ENCODE data around the gene CDK8.
A peak's percentile ranks its signal among the peaks of the same experiment; 100 is the strongest.
"Not testable (repeated sequence)": the region's sequence is repeated elsewhere in the genome, so short reads cannot be mapped to it uniquely, and the experiment has no call there.

The CDK8 gene

DNA sequence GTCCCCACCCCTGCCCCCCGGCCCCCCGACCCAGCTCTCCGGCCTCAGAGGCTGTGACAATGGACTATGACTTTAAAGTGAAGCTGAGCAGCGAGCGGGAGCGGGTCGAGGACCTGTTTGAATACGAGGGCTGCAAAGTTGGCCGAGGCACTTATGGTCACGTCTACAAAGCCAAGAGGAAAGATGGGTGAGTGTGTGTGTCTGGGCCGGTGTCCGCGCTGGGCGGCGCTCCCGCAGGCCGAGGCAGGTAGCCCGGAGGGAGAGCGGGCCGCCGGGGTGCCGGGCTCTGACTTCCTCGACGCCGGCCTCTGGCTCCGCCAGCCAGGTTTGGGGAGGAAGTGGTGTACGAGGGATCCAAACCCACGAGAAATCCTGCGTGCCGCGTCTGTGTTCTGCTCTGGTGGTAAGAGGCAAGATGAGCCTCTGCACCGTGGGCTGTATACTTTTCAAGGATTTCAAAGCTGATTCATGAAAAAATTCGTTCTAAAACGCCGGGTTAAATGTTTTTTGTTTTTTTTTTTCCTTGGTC, 718 bp downstream of the CDK8 start:
- no peak for DNase-seq

DNA sequence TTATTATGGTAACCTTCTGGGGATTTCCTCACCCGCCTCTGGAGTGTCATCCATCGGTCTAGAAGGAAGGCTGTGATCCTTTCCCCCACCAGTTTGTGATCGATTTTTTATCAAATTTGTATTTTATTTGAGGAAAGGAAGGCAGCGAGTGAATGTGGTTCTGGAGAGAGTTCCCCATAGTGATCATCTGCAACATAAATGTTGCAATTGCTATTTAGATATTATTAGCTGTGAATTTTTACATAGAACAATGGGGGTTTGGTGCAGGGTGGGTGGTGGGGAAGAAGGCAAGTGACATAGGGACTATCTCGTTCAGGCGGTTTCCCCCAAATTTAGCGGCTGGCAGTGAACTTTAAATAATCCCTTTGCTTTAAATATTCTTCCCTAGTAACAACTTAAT, 1.2 kb downstream of the CDK8 start:
- DNase-seq = no peak

DNA sequence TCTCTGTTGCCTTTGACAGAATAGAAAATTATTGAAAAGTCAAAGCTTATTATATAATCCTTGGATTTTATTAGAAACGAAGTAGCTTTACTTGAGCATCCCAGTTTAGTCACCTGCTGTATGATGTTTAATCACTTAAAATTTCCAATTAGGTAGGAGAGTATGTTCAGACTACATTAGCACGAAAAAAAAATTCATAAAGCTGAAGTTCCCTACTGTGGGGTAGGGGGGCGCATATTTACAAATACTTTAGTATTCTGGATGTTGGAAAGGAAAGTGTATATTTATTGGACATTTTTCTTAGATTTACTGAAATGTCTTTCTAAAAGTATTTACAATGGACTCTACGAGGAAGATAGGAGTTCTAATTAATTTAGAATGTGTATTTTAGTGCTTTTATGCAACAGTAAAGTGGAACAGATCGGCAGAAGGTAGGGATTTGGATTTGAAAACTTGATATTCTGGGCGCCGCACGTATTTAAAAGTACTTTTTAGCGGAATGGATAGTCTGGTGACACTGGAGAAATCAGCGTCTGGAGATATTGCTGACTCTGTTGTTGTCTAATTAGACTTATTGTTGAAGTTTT, 1.9 kb downstream of the CDK8 start:
- DNase-seq = no peak

GRCh38 chr13:26257049-26257448, 3.1 kb downstream of the CDK8 start:
- DNase-seq = no peak

- no peak for DNase-seq
These were observed 5.7 kb downstream of the CDK8 start for GRCh38 chr13:26259634-26260033.

DNA sequence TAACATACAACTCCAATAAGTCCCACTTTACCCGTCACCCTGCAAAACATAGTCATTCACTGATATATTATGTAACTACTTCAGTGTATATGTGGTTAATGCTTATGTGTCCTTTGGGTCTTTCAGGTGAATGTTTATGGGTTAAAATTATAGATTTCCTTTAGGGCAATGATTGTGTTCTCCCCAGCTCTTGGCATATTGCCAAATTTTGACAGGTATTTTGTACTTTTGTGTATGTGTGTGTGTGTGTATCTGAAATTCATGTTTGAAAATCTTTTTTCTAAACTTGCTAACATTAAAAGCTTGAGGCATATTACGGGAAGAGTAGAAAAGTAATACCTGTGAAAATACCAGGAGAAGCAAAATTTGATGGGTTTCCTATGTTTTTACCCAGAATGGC, 8.2 kb downstream of the CDK8 start:
- no peak for DNase-seq

DNA sequence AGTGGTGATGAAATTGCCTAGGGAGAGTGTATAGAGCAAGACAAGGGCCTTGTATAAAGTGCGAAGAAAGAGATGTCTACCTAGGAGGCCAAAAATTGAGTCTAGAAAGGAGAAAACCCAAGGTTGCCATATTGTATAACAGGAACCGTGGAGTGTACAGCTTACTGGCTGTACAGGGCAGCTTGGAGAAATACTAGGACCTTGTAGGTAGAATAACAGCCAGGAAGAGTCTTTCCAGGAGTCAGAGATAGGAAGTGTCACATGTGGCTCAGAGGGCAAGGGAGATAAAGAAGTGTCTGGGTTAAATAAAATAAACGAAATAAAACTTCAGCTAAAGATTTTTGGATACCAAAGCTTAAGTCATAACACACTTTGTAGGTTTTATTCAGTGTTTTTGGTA, 12.4 kb downstream of the CDK8 start:
- DNase-seq = no peak

- DNase-seq = no peak
These were observed 16.8 kb downstream of the CDK8 start for GRCh38 chr13:26270707-26271106.

DNA sequence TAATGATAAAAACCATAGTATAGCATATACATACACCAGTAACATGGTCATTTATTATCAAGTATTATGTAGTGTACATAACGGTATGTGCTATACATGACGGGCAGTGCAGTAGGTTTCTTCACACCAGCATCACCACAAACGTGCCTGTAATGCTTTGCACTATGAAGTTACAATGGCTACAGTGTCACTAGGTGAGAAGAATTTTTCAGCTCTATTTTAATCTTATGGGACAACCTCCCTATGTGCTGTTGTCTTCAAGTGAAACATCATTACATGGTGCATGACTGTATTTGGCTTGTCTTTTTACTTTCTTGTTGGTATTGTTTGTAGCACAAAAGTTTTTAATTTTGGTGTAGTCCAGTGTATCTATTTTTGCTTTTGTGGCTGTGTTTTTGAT, 18.7 kb downstream of the CDK8 start:
- DNase-seq = no peak

- DNase-seq = no peak
These were observed 26.4 kb downstream of the CDK8 start for GRCh38 chr13:26280295-26280694.

DNA sequence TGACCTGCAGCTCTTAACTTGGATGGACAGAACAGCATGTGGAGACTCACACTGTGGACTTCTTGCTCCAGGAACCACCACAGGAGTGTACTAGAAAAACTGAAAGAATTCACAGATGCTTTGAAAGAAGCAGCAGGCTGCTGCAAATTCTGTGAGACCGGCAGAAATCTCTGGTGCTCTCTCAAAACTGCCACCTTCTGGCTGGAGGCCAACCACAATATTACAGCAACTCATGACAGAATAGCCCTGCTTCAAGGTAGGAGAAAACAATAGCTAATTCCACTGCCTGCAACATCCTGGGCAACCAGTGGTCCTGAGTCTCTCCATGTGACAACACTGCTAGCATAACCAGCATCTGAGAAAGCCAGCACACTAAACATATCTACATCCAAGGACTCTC, 26.9 kb downstream of the CDK8 start:
- no peak for DNase-seq

- DNase-seq = not testable (repeated sequence)
These were observed 32.0 kb downstream of the CDK8 start for GRCh38 chr13:26285911-26286310.

GRCh38 chr13:26288838-26289237, 34.9 kb downstream of the CDK8 start:
- DNase-seq = not testable (repeated sequence)

- no peak for DNase-seq
These were observed 41.9 kb downstream of the CDK8 start for GRCh38 chr13:26295812-26296211.

GRCh38 chr13:26299168-26299750, 45.3 kb downstream of the CDK8 start:
- no peak for DNase-seq

DNA sequence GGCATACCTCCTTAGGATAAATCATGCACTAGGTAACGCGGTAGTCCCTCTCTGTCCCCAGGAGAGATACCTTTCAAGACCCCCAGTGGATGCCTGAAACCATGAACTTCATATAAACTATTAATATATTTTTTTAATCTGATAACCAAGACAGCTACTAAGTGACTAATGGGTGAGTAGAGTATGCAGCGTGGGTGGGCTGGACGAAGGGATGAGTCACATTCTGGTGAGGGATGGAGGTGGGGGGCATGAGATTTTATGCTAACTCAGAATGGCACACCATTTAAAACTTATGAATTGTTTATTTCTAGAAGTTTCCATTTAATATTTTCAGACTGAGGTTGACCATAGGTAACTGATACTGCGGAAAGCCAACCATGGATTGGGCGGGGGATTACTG, 46.2 kb downstream of the CDK8 start:
- no peak for DNase-seq

DNA sequence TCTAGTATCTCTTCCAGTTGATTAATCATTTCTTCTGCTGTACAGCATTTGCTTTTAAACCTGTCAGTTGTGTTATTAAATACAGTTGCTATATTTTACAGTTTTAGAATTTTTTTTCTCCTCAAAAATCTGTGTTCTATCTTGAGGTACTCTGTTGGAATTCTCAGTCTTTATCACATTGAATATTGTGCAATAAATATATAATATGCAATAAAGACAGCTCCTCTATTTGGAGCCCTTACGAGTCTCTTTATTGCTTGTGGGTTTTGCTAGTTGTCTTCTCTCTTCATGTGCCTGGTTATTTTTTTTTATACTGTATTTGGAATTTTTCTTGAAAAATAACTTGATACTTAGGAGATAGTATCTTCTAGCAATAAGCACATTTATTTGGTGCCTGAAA, 51.7 kb downstream of the CDK8 start:
- DNase-seq = no peak

GRCh38 chr13:26307701-26308100, 53.8 kb downstream of the CDK8 start:
- DNase-seq = no peak

DNA sequence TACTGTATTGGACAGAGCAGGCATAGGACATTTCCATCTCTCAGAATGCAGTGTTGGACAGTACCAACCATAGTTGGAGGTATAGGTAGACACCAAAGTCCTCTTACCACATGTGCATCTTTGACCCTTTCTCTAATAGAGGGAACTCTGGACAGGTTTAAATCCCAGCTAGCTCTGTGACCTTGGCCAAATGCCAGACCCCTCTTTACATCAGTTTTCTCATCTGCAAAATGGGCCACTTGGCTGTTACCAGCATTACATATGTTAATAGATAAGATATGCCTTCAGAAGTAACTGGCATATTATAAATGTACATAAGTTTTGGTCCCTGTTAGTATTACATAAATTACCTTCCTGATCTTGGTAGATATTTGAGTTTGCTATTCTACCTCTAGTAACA, 54.3 kb downstream of the CDK8 start:
- DNase-seq = no peak

- DNase-seq = no peak
These were observed 54.9 kb downstream of the CDK8 start for GRCh38 chr13:26308836-26309235.

GRCh38 chr13:26310003-26310402, 56.1 kb downstream of the CDK8 start:
- DNase-seq = no peak

DNA sequence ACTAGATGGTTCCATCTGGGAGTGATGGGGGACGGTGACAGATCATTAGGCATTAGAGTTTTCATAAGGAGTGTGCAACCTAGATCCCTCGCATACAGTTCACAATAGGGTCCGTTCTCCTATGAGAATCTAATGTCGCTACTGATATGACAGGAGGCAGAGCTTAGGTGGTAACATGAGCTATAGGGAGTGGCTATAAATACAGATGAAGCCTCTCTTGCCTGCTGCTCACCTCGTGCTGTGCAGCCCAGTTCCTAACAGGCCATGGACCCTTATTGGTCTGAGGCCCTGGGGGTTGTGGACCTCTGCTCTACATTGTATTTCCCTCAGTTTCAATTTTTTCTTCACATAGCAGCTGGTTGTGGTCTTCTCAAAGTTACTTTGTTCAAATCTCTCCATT, 56.5 kb downstream of the CDK8 start:
- DNase-seq = no peak

DNA sequence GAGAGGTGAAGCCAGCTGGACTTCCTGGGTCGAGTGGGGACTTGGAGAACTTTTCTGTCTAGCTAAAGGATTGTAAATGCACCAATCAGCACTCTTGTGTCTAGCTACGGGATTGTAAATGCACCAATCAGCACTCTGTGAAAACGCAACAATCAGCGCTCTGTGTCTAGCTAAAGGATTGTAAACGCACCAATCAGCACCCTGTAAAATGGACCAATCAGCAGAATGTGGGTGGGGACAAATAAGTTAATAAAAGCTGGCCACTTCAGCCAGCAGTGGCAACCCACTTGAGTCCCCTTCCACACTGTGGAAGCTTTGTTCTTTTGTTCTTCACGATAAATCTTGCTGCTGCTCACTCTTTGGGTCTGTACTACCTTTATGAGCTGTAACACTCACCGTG, 58.1 kb downstream of the CDK8 start:
- not testable (repeated sequence) for DNase-seq

- DNase-seq = not testable (repeated sequence)
These were observed 62.2 kb downstream of the CDK8 start for GRCh38 chr13:26316095-26316494.

GRCh38 chr13:26320766-26321165, 66.8 kb downstream of the CDK8 start:
- peak; percentile 71 for DNase-seq

Measured in NCI-H1048 (cell line).